K562 (cell line): ENCODE data around the gene LSM4.

Source experiments
- FOXA3 ChIP-seq, 2 experiments: fragments of 450-650 bp in 1 of 2; sonication (generic) in 1 of 2; formaldehyde crosslinking; IDR thresholded peaks in 1 of 2; conservative IDR thresholded peaks in 1 of 2; 2 replicates each; pipeline versions ENCODE4 v1.4.0 to v1.8.0; 2020 to 2022; ENCODE audit warnings: mild to moderate bottlenecking in 2 of 2, missing genetic modification reagents in 1 of 2
- HDAC6 ChIP-seq: IDR thresholded peaks from 2 replicates; pipeline ENCODE4 v1.6.1; 2012; ENCODE audit warnings: low read depth, mild to moderate bottlenecking, control low read depth, inconsistent platforms, low read length, moderate library complexity
- NR3C1 ChIP-seq: sonication (generic); formaldehyde crosslinking; IDR thresholded peaks from 2 replicates; pipeline ENCODE4 v1.8.1; 2022; ENCODE audit warnings: missing genetic modification reagents
- RAD21 ChIP-seq, 2 experiments: fragments of 250-450 bp in 1 of 2; fragments of 450-650 bp in 1 of 2; sonication (Bioruptor Pico) in 1 of 2; formaldehyde crosslinking in 1 of 2; IDR thresholded peaks in 1 of 2; conservative IDR thresholded peaks in 1 of 2; 2 replicates each; pipeline versions ENCODE4 v1.4.0 to v1.8.0; 2020 to 2022; ENCODE audit warnings: mild to moderate bottlenecking in 2 of 2, moderate library complexity in 1 of 2
- SRF ChIP-seq, 2 experiments: fragments of 250-450, 450-650 bp in 1 of 2; sonication (Bioruptor Pico) in 1 of 2; sonication (generic) in 1 of 2; formaldehyde crosslinking; IDR thresholded peaks; 2 replicates each; pipeline versions ENCODE4 v1.5.0 to v1.5.1; 2020 to 2022; ENCODE audit warnings: mild to moderate bottlenecking in 1 of 2, missing genetic modification reagents in 1 of 2
- TEAD4 ChIP-seq, 2 experiments: sonication (generic) in 1 of 2; formaldehyde crosslinking in 1 of 2; IDR thresholded peaks; 2 replicates each; pipeline versions ENCODE4 v1.6.1 to v1.8.0; 2012 to 2022; ENCODE audit warnings: borderline replicate concordance in 1 of 2, inconsistent platforms in 1 of 2, low read length in 1 of 2, mild to moderate bottlenecking in 1 of 2, missing genetic modification reagents in 1 of 2
- ZC3H8 ChIP-seq: fragments of 450-650 bp; IDR thresholded peaks from 2 replicates; pipeline ENCODE4 v1.6.1; 2017
- ZNF589 ChIP-seq: fragments of 200-800 bp; sonication (Bioruptor generic); IDR thresholded peaks from 2 replicates; pipeline ENCODE4 v1.6.1; 2016; ENCODE audit warnings: low read depth, missing genetic modification characterization, missing compliant biosample characterization
- ZSCAN29 ChIP-seq: fragments of 450-650 bp; IDR thresholded peaks from 2 replicates; pipeline ENCODE4 v1.6.1; 2017
- TF ChIP-seq, protein P1 (sequence below), 3 experiments: IDR thresholded peaks in 2 of 3; conservative IDR thresholded peaks in 1 of 3; 2 replicates each; pipeline ENCODE4 v1.5.1; 2011 to 2012; ENCODE audit warnings: low read length in 3 of 3, mild to moderate bottlenecking in 3 of 3, control low read depth in 2 of 3, improper control_type of control experiment in 1 of 3, inconsistent platforms in 1 of 3, low read depth in 1 of 3, mixed read lengths in 1 of 3, moderate library complexity in 1 of 3; ENCODE audit not compliant: insufficient read depth in 2 of 3
- TF ChIP-seq, protein P2 (sequence below): sonication (generic); formaldehyde crosslinking; IDR thresholded peaks from 2 replicates; pipeline ENCODE4 v1.8.1; 2023; ENCODE audit warnings: mild to moderate bottlenecking, missing genetic modification reagents
- TF ChIP-seq, protein P3 (sequence below): sonication (generic); formaldehyde crosslinking; IDR thresholded peaks from 2 replicates; pipeline ENCODE4 v1.5.0; 2020; ENCODE audit warnings: missing genetic modification reagents
- TF ChIP-seq, protein P4 (sequence below): sonication (generic); formaldehyde crosslinking; IDR thresholded peaks from 2 replicates; pipeline ENCODE4 v1.8.0; 2022; ENCODE audit warnings: missing genetic modification reagents, mild to moderate bottlenecking, borderline replicate concordance

DNA sequence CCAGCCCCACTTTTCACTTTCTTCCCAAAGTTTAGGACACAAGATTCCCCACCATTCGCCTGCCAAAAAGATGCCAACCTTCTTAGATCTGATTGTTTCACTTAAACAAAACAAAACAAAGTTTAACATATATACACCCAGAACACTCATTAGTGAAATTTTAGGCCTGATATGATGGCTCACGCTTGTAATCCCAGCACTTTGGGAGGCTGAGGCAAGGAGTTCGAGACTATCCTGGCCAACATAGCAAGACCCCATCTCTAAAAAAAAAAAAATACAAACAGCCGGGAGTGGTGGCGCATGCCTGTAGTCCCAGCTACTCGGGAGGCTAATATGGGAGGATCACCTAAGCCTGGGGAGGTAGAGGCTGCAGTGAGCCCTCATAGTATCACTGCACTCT lies 22.4 kb upstream of the LSM4 start:
- TF ChIP-seq, protein P1, sequence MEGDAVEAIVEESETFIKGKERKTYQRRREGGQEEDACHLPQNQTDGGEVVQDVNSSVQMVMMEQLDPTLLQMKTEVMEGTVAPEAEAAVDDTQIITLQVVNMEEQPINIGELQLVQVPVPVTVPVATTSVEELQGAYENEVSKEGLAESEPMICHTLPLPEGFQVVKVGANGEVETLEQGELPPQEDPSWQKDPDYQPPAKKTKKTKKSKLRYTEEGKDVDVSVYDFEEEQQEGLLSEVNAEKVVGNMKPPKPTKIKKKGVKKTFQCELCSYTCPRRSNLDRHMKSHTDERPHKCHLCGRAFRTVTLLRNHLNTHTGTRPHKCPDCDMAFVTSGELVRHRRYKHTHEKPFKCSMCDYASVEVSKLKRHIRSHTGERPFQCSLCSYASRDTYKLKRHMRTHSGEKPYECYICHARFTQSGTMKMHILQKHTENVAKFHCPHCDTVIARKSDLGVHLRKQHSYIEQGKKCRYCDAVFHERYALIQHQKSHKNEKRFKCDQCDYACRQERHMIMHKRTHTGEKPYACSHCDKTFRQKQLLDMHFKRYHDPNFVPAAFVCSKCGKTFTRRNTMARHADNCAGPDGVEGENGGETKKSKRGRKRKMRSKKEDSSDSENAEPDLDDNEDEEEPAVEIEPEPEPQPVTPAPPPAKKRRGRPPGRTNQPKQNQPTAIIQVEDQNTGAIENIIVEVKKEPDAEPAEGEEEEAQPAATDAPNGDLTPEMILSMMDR (IDR thresholded peaks at IDR 0.05 in 2 of 3, conservative IDR thresholded peaks at IDR 0.05 in 1 of 3; ENCODE audit: insufficient read depth in 2 of 3, low read depth in 1 of 3, low read length in 3 of 3) = no peak
- TF ChIP-seq, protein P2, sequence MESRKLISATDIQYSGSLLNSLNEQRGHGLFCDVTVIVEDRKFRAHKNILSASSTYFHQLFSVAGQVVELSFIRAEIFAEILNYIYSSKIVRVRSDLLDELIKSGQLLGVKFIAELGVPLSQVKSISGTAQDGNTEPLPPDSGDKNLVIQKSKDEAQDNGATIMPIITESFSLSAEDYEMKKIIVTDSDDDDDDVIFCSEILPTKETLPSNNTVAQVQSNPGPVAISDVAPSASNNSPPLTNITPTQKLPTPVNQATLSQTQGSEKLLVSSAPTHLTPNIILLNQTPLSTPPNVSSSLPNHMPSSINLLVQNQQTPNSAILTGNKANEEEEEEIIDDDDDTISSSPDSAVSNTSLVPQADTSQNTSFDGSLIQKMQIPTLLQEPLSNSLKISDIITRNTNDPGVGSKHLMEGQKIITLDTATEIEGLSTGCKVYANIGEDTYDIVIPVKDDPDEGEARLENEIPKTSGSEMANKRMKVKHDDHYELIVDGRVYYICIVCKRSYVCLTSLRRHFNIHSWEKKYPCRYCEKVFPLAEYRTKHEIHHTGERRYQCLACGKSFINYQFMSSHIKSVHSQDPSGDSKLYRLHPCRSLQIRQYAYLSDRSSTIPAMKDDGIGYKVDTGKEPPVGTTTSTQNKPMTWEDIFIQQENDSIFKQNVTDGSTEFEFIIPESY (CRISPR knock-in tag) = no peak
- TF ChIP-seq TEAD4 (IDR thresholded peaks at IDR 0.05; ENCODE audit: low read length) (no peak), TEAD4 (CRISPR knock-in tag; IDR thresholded peaks at IDR 0.05; ENCODE audit: borderline replicate concordance) (no peak), FOXA3 (CRISPR knock-in tag; conservative IDR thresholded peaks at IDR 0.05 in 1 of 2, IDR thresholded peaks at IDR 0.05 in 1 of 2) (no peak), SRF (CRISPR knock-in tag; IDR thresholded peaks at IDR 0.05) (no peak), NR3C1 (CRISPR knock-in tag) (no peak), ZSCAN29 (no peak), ZC3H8 (no peak), RAD21 (CRISPR knock-in tag; conservative IDR thresholded peaks at IDR 0.05 in 1 of 2, IDR thresholded peaks at IDR 0.05 in 1 of 2) (no peak), ZNF589 (CRISPR knock-in tag) (no peak), HDAC6 (no peak)
- TF ChIP-seq, protein P3, sequence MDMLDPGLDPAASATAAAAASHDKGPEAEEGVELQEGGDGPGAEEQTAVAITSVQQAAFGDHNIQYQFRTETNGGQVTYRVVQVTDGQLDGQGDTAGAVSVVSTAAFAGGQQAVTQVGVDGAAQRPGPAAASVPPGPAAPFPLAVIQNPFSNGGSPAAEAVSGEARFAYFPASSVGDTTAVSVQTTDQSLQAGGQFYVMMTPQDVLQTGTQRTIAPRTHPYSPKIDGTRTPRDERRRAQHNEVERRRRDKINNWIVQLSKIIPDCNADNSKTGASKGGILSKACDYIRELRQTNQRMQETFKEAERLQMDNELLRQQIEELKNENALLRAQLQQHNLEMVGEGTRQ (CRISPR knock-in tag) = no peak
- TF ChIP-seq, protein P4, sequence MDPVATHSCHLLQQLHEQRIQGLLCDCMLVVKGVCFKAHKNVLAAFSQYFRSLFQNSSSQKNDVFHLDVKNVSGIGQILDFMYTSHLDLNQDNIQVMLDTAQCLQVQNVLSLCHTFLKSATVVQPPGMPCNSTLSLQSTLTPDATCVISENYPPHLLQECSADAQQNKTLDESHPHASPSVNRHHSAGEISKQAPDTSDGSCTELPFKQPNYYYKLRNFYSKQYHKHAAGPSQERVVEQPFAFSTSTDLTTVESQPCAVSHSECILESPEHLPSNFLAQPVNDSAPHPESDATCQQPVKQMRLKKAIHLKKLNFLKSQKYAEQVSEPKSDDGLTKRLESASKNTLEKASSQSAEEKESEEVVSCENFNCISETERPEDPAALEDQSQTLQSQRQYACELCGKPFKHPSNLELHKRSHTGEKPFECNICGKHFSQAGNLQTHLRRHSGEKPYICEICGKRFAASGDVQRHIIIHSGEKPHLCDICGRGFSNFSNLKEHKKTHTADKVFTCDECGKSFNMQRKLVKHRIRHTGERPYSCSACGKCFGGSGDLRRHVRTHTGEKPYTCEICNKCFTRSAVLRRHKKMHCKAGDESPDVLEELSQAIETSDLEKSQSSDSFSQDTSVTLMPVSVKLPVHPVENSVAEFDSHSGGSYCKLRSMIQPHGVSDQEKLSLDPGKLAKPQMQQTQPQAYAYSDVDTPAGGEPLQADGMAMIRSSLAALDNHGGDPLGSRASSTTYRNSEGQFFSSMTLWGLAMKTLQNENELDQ (CRISPR knock-in tag) = no peak
